H1 (cell line): Measurements from ENCODE around the gene LPAR2. TPM values are rescaled to one million over a fixed set of nuclear protein-coding genes. Genes with fewer than 3 reads are reported as not detected.

Experiments used
- ATF2 ChIP-seq: IDR thresholded peaks from 2 replicates; pipeline ENCODE4 v1.6.1; 2012; ENCODE audit warnings: low read length, inconsistent platforms
- ATF3 ChIP-seq: IDR thresholded peaks from 2 replicates; pipeline ENCODE4 v1.6.1; 2011; ENCODE audit warnings: low read depth, mild to moderate bottlenecking, low read length; ENCODE audit not compliant: insufficient read depth
- BCL11A ChIP-seq, 2 experiments: IDR thresholded peaks; one replicate each; pipeline ENCODE4 v1.6.1; 2011; ENCODE audit warnings: low read depth in 2 of 2, low read length in 2 of 2, mild to moderate bottlenecking in 2 of 2
- CTCF ChIP-seq, 3 experiments: IDR thresholded peaks; 1 replicate in 2 of 3; 2 replicates in 1 of 3; pipeline versions ENCODE4 v1.5.1 to v1.6.1; 2011; ENCODE audit warnings: low read length in 3 of 3, mild to moderate bottlenecking in 3 of 3, inconsistent platforms in 2 of 3, low read depth in 1 of 3, moderate library complexity in 1 of 3; ENCODE audit not compliant: insufficient read depth in 1 of 3; ENCODE audit errors: control extremely low read depth in 1 of 3
- E2F6 ChIP-seq: IDR thresholded peaks from 2 replicates; pipeline ENCODE4 v1.6.1; 2012; ENCODE audit warnings: inconsistent platforms
- EGR1 ChIP-seq: IDR thresholded peaks from 2 replicates; pipeline ENCODE4 v1.6.1; 2011; ENCODE audit warnings: low read depth, low read length, borderline replicate concordance
- EP300 ChIP-seq, 2 experiments: IDR thresholded peaks; 1 replicate in 1 of 2; 2 replicates in 1 of 2; pipeline ENCODE4 v1.6.1; 2011 to 2012; ENCODE audit warnings: low read depth in 2 of 2, low read length in 2 of 2, mild to moderate bottlenecking in 2 of 2, borderline replicate concordance in 1 of 2, inconsistent platforms in 1 of 2, moderate library complexity in 1 of 2
- JUN ChIP-seq: IDR thresholded peaks from 2 replicates; pipeline ENCODE4 v1.6.1; 2011; ENCODE audit warnings: low read depth, mild to moderate bottlenecking, improper control_type of control experiment, low read length
- JUND ChIP-seq: IDR thresholded peaks from 2 replicates; pipeline ENCODE4 v1.6.1; 2011; ENCODE audit warnings: mild to moderate bottlenecking, improper control_type of control experiment, low read length
- NANOG ChIP-seq: IDR thresholded peaks from 2 replicates; pipeline ENCODE4 v1.6.1; 2011; ENCODE audit warnings: low read length, low read depth, mild to moderate bottlenecking, inconsistent platforms; ENCODE audit not compliant: insufficient read depth, poor library complexity, severe bottlenecking
- PHF8 ChIP-seq: fragments of 200-600 bp; sonication (generic); conservative IDR thresholded peaks from 2 replicates; pipeline ENCODE4 v1.7.1; 2012; ENCODE audit warnings: low read depth, mild to moderate bottlenecking, inconsistent platforms, low read length, moderate library complexity
- POLR2AphosphoS5 ChIP-seq: IDR thresholded peaks from 2 replicates; pipeline ENCODE4 v1.6.1; 2011; ENCODE audit warnings: low read depth, low read length
- RXRA ChIP-seq: IDR thresholded peaks from 2 replicates; pipeline ENCODE4 v1.6.1; 2011; ENCODE audit warnings: low read depth, mild to moderate bottlenecking, low read length, moderate library complexity; ENCODE audit not compliant: insufficient read depth
- SIN3A ChIP-seq, 2 experiments: IDR thresholded peaks in 1 of 2; conservative IDR thresholded peaks in 1 of 2; 2 replicates each; pipeline ENCODE4 v1.6.1; 2011 to 2012; ENCODE audit warnings: low read length in 2 of 2, improper control_type of control experiment in 1 of 2, low read depth in 1 of 2, mild to moderate bottlenecking in 1 of 2
- TAF7 ChIP-seq: optimal IDR thresholded peaks from 2 replicates; pipeline ENCODE3; 2011; ENCODE audit warnings: low read depth, mild to moderate bottlenecking, inconsistent platforms, low read length, moderate library complexity, borderline replicate concordance
- TBP ChIP-seq: IDR thresholded peaks from 2 replicates; pipeline ENCODE4 v1.6.1; 2011; ENCODE audit warnings: low read depth, low read length, improper control_type of control experiment
- TCF12 ChIP-seq: IDR thresholded peaks from 2 replicates; pipeline ENCODE4 v1.6.1; 2011; ENCODE audit warnings: low read depth, mild to moderate bottlenecking, low read length
- polyA plus RNA-seq, 7 experiments: library from polyadenylated mRNA; depleted of rRNA in 3 of 7; stranded (reverse) in 5 of 7; unstranded in 2 of 7; fragments of >200 nt in 5 of 7; fragments of 200-250 nt in 2 of 7; gene quantifications; 1 replicate in 5 of 7; 2 replicates in 1 of 7; 4 replicates in 1 of 7; pipeline versions ENCODE4 v1.2.1 to v1.2.3, GENCODE V29; 2011 to 2013; ENCODE audit warnings: missing spikeins in 2 of 7, mixed read lengths in 2 of 7
- total RNA-seq: library from RNA; stranded (reverse); fragmentation: NEBNext Ultra II Directional; extraction: Animal tissue kit (Norgen Biotek cat#: 25700); gene quantifications from 2 replicates; pipeline ENCODE4 v1.2.1, GENCODE V29; 2021

The LPAR2 gene
- total and polyA plus RNA-seq, 2 of the 8 experiments (the other 6 are each of a cell fraction or from before 2014, with no cell fraction given), result 47.6 to 70.2 TPM

GRCh38 chr19:19618219-19619051 is 9.6 kb downstream of the LPAR2 start, which contains the start of gene PBX4 (continued):
- TF ChIP-seq PHF8 (0 out of 2 replicates have a peak, but pooled peaks have one; percentile 35), TBP (peak; percentile 73), JUND (no peak), EP300 (IDR thresholded peaks at IDR 0.05; ENCODE audit: borderline replicate concordance in 1 of 2, low read depth in 2 of 2, low read length in 2 of 2) (no peak), POLR2AphosphoS5 (peak; percentile 39), TCF12 (no peak), RXRA (no peak), SIN3A (conservative IDR thresholded peaks at IDR 0.05 in 1 of 2, IDR thresholded peaks at IDR 0.05 in 1 of 2; ENCODE audit: low read depth in 1 of 2, low read length in 2 of 2) (peak in 1 of 2 experiments; percentile 57; a peak in 2 of 4 replicates), NANOG (no peak), EGR1 (no peak), ATF2 (no peak), CTCF (IDR thresholded peaks at IDR 0.05; ENCODE audit: control extremely low read depth in 1 of 3, insufficient read depth in 1 of 3, low read depth in 1 of 3, low read length in 3 of 3) (no peak), JUN (no peak), E2F6 (0 out of 2 replicates have a peak, but pooled peaks have one; percentile 9), ATF3 (no peak), BCL11A (IDR thresholded peaks at IDR 0.05; ENCODE audit: low read depth in 2 of 2, low read length in 2 of 2) (no peak), TAF7 (no peak)
